ENCODE measurements around the gene AZIN2.

Gene AZIN2

GRCh38 chr1:33169290-33170055 is 88.5 kb downstream of the AZIN2 start:
- no peak for DNase-seq (ENCODE audit: insufficient read length, low spot score)
- FAIRE-seq: no peak
- TF ChIP-seq POLR2A (IDR thresholded peaks at IDR 0.05; ENCODE audit: low read depth, low read length): no peak

All from H54 (cell line).